SK-N-SH treated with all-trans-retinoic acid at 6 μM for 48 hours (cell line): ENCODE data around the gene GPC2.

Experiments
- GLIS3 ChIP-seq: fragments of 250-450 bp; sonication (Bioruptor Pico); IDR thresholded peaks from 2 replicates; pipeline ENCODE4 v1.5.0; 2020; ENCODE audit warnings: mild to moderate bottlenecking, moderate library complexity
- RARB ChIP-seq: fragments of 250-450 bp; sonication (Bioruptor Pico); IDR thresholded peaks from 2 replicates; pipeline ENCODE4 v1.8.0; 2021; ENCODE audit warnings: mild to moderate bottlenecking, moderate library complexity
- TCF4 ChIP-seq: fragments of 250-450 bp; sonication (Bioruptor Pico); IDR thresholded peaks from 2 replicates; pipeline ENCODE4 v1.8.0; 2021; ENCODE audit warnings: mild to moderate bottlenecking, moderate library complexity, borderline replicate concordance
- ZFP3 ChIP-seq: fragments of 250-450 bp; sonication (Bioruptor Pico); IDR thresholded peaks from 2 replicates; pipeline ENCODE4 v1.5.0; 2020; ENCODE audit warnings: mild to moderate bottlenecking, moderate library complexity

- no peak for TF ChIP-seq GLIS3
- TF ChIP-seq ZFP3 (CRISPR knock-in tag): no peak
- no peak for TF ChIP-seq TCF4 (CRISPR knock-in tag)
- no peak for TF ChIP-seq RARB (CRISPR knock-in tag)
These were observed 32.3 kb upstream of the GPC2 start for GRCh38 chr7:100209493-100209892.
